K562 (cell line): ENCODE measurements around the gene RACGAP1. TPM values are rescaled to one million over a fixed set of nuclear protein-coding genes. Genes with fewer than 3 reads are reported as not detected.

ENCODE experiments used
- ETS2 ChIP-seq: IDR thresholded peaks from 2 replicates; pipeline ENCODE4 v1.6.1; 2016; ENCODE audit warnings: borderline replicate concordance, missing genetic modification characterization, mild to moderate bottlenecking, moderate library complexity, missing compliant biosample characterization; ENCODE audit not compliant: poor library complexity, severe bottlenecking
- FOXM1 ChIP-seq, 2 experiments: fragments of 450-650 bp in 1 of 2; sonication (generic) in 1 of 2; formaldehyde crosslinking in 1 of 2; IDR thresholded peaks; 2 replicates each; pipeline versions ENCODE4 v1.6.1 to v1.9.0; 2017 to 2022; ENCODE audit warnings: low read depth in 2 of 2, mild to moderate bottlenecking in 2 of 2, missing genetic modification reagents in 1 of 2, moderate library complexity in 1 of 2
- GATA2 ChIP-seq: sonication (generic); formaldehyde crosslinking; IDR thresholded peaks from 2 replicates; pipeline ENCODE4 v1.4.0; 2020; ENCODE audit warnings: mild to moderate bottlenecking, missing genetic modification reagents
- HMGN3 ChIP-seq: IDR thresholded peaks from 2 replicates; pipeline ENCODE4 v1.6.1; 2011; ENCODE audit warnings: borderline replicate concordance, low read depth, mild to moderate bottlenecking, mixed read lengths, low read length; ENCODE audit not compliant: insufficient read length; ENCODE audit errors: extremely low read depth
- MAFG ChIP-seq: fragments of 450-650 bp; conservative IDR thresholded peaks from 2 replicates; pipeline ENCODE4 v1.6.1; 2016; ENCODE audit warnings: missing genetic modification characterization, missing compliant biosample characterization
- MIER1 ChIP-seq: fragments of 450-650 bp; IDR thresholded peaks from 2 replicates; pipeline ENCODE4 v1.6.1; 2016; ENCODE audit warnings: antibody characterized with exemption, mild to moderate bottlenecking, low read depth
- MTA1 ChIP-seq: fragments of 450-650 bp; IDR thresholded peaks from 2 replicates; pipeline ENCODE4 v1.6.1; 2017; ENCODE audit warnings: borderline replicate concordance
- NCOA2 ChIP-seq, 2 experiments: fragments of 450-650 bp; IDR thresholded peaks; 2 replicates each; pipeline ENCODE4 v1.6.1; 2018; ENCODE audit warnings: mild to moderate bottlenecking in 2 of 2, moderate library complexity in 1 of 2; ENCODE audit not compliant: partially characterized antibody in 2 of 2
- PKNOX1 ChIP-seq: fragments of 450-650 bp; IDR thresholded peaks from 2 replicates; pipeline ENCODE4 v1.6.1; 2016
- REST ChIP-seq, 2 experiments: fragments of 450-650 bp; formaldehyde crosslinking in 1 of 2; IDR thresholded peaks; 2 replicates each; pipeline versions ENCODE4 v1.4.0 to v1.6.1; 2014 to 2020; ENCODE audit warnings: mild to moderate bottlenecking in 2 of 2, borderline replicate concordance in 1 of 2, low read depth in 1 of 2
- TCF3 ChIP-seq: sonication (generic); formaldehyde crosslinking; IDR thresholded peaks from 2 replicates; pipeline ENCODE4 v1.4.0; 2020; ENCODE audit warnings: mild to moderate bottlenecking, missing genetic modification reagents
- TGIF2 ChIP-seq: sonication (generic); formaldehyde crosslinking; IDR thresholded peaks from 2 replicates; pipeline ENCODE4 v1.8.1; 2022; ENCODE audit warnings: mild to moderate bottlenecking, missing genetic modification reagents, moderate library complexity
- ZNF23 ChIP-seq: fragments of 250-450 bp; sonication (Bioruptor Pico); IDR thresholded peaks from 2 replicates; pipeline ENCODE4 v1.4.0; 2020; ENCODE audit warnings: mild to moderate bottlenecking
- ZNF280B ChIP-seq: fragments of 250-450 bp; sonication (Bioruptor Pico); IDR thresholded peaks from 2 replicates; pipeline ENCODE4 v1.5.1; 2021; ENCODE audit warnings: mild to moderate bottlenecking
- ZNF436 ChIP-seq: fragments of 250-450, 450-650 bp; sonication (Bioruptor Pico); formaldehyde crosslinking; IDR thresholded peaks from 2 replicates; pipeline ENCODE4 v1.7.0; 2020; ENCODE audit warnings: mild to moderate bottlenecking
- ZNF766 ChIP-seq: fragments of 200-800 bp; sonication (Bioruptor generic); conservative IDR thresholded peaks from 2 replicates; pipeline ENCODE4 v1.6.1; 2016; ENCODE audit warnings: missing genetic modification characterization, missing compliant biosample characterization
- ZZZ3 ChIP-seq: fragments of 450-650 bp; IDR thresholded peaks from 2 replicates; pipeline ENCODE4 v1.6.1; 2016; ENCODE audit warnings: antibody characterized with exemption, mild to moderate bottlenecking, moderate library complexity
- polyA plus RNA-seq, 8 experiments: library from polyadenylated mRNA; depleted of rRNA in 4 of 8; stranded (reverse) in 5 of 8; unstranded in 3 of 8; fragments of >200 nt; fragmentation: Nextera tagmentation in 2 of 8; fragmentation: Illumina TruSeq in 1 of 8; extraction: Ambion mirVana in 2 of 8; extraction: Trizol in 1 of 8; gene quantifications; 2 replicates each; pipeline versions ENCODE4 v1.2.1 to v1.2.3, GENCODE V29; 2011 to 2014; ENCODE audit warnings: inconsistent platforms in 1 of 8, missing spikeins in 1 of 8
- total RNA-seq, 7 experiments: library from RNA; depleted of rRNA in 6 of 7; stranded (reverse); fragments of >200 nt in 6 of 7; fragmentation: Illumina TruSeq in 2 of 7; extraction: Trizol in 2 of 7; gene quantifications; 2 replicates each; pipeline versions ENCODE4 v1.2.1 to v1.2.3, GENCODE V29; 2011 to 2021; ENCODE audit warnings: low replicate concordance in 1 of 7

RACGAP1 gene
- total and polyA plus RNA-seq, 9 of the 15 experiments (the other 6 are each of a cell fraction or from before 2014, with no cell fraction given) = 56.4 to 92.9 (median 71.8) TPM

DNA sequence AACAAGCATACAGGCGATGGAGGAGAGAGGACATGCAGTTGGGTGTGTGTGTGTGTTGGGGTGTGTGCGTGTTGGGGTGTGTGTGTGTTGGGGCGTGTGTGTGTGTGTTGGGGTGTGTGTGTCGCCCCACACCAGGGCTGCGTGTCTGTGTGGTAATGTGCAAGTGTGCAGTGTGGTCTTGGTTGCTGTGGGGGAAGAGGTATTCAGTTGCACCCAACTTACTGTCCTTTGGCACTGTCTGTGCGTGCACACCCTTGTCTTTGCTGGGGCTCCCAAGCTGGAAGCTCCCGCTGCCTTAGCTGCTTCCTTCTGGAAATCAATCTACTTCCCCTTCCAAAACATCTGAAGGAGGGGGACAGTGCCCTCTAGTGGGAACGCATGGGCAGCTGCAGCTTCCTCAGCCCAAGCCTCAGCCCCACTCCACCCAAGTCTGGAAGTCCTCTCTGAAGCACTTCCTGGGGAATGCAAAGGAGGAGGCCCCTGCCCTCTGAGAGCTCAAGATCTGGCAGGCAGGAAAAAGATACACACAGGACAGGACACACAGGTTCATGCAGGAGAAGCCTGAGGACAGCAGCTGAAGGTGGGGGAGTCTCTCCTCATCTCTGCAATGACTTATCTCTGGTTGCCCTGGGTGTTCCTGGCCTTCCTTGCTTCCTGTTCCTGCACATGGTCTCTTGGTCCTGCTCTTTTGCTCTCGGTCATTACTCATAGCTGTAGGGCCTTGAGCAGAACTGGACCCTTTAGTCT lies 45.2 kb upstream of the RACGAP1 start (continued):
- TF ChIP-seq ZNF766 (CRISPR knock-in tag) (no peak), MAFG (tag) (no peak), MTA1 (no peak), TCF3 (no peak; the same call in 1 of the 2 replicates), ETS2 (tag) (no peak), GATA2 (CRISPR knock-in tag) (no peak), ZZZ3 (no peak), FOXM1 (IDR thresholded peaks at IDR 0.05; ENCODE audit: low read depth) (no peak), FOXM1 (CRISPR knock-in tag; IDR thresholded peaks at IDR 0.05; ENCODE audit: low read depth) (no peak), ZNF436 (no peak), REST (IDR thresholded peaks at IDR 0.05; ENCODE audit: borderline replicate concordance) (peak; percentile 91), REST (CRISPR knock-in tag; IDR thresholded peaks at IDR 0.05; ENCODE audit: low read depth) (no peak), ZNF280B (CRISPR knock-in tag) (no peak), HMGN3 (no peak), PKNOX1 (no peak), TGIF2 (CRISPR knock-in tag) (no peak), NCOA2 (IDR thresholded peaks at IDR 0.05; ENCODE audit: partially characterized antibody in 2 of 2) (no peak), MIER1 (no peak), ZNF23 (no peak)
